Tibial nerve (tissue), 4 donors: ENCODE data around the gene CHST2. TPM values are rescaled to one million over a fixed set of nuclear protein-coding genes. Genes with fewer than 3 reads are reported as not detected.

Experiments used
- DNase-seq, 2 donors: peaks; one replicate each; pipeline ENCODE4 v3.0.0-alpha.2; 2019; ENCODE audit warnings: low spot score in 2 of 2
- H3K27ac ChIP-seq, 4 donors: fragments of 200-600 bp; sonication (generic) in 3 of 4; one replicate each; pipeline ENCODE4 v1.5.1; 2017 to 2019; ENCODE audit warnings: mild to moderate bottlenecking in 1 of 4
- H3K27me3 ChIP-seq, 2 donors: fragments of 200-600 bp; sonication (generic) in 1 of 2; one replicate each; pipeline versions ENCODE4 v1.5.1 to v1.6.0; 2017 to 2019
- H3K36me3 ChIP-seq, 3 donors: fragments of 200-600 bp; sonication (generic); one replicate each; pipeline ENCODE4 v1.5.1; 2018 to 2019
- H3K4me1 ChIP-seq, 4 donors: fragments of 200-600 bp; sonication (generic) in 3 of 4; one replicate each; pipeline ENCODE4 v1.5.1; 2017 to 2019
- H3K4me3 ChIP-seq, 4 donors: fragments of 200-600 bp; sonication (generic) in 3 of 4; one replicate each; pipeline ENCODE4 v1.5.1; 2017 to 2019; ENCODE audit warnings: mild to moderate bottlenecking in 1 of 4, moderate library complexity in 1 of 4
- H3K9me3 ChIP-seq, 4 donors: fragments of 200-600 bp; sonication (generic) in 3 of 4; one replicate each; pipeline ENCODE4 v1.5.1; 2017 to 2019
- CTCF ChIP-seq, 5 experiments: fragments of 200-600 bp in 3 of 5; fragments of 450-650 bp in 2 of 5; sonication (generic) in 3 of 5; IDR thresholded peaks; one replicate each; pipeline ENCODE4 v1.5.1; 2016 to 2019; ENCODE audit warnings: antibody characterized with exemption in 5 of 5, mild to moderate bottlenecking in 3 of 5, moderate library complexity in 2 of 5
- EP300 ChIP-seq, 2 donors: sonication (generic); formaldehyde crosslinking; IDR thresholded peaks; one replicate each; pipeline ENCODE4 v1.6.1; 2017; ENCODE audit warnings: antibody characterized with exemption in 2 of 2, mild to moderate bottlenecking in 1 of 2
- POLR2A ChIP-seq, 2 donors: fragments of 450-650 bp; IDR thresholded peaks; one replicate each; pipeline ENCODE4 v1.6.1; 2017; ENCODE audit warnings: antibody characterized with exemption in 2 of 2, mild to moderate bottlenecking in 2 of 2, moderate library complexity in 2 of 2
- WGBS, 2 donors: methylation state at CpG; one replicate each; pipeline ENCODE4 v1.1.5; 2018; 5-methylcytosine and 5-hydroxymethylcytosine counted together
- total RNA-seq, 4 donors: library from RNA; depleted of rRNA; stranded (reverse); fragments of >200 nt; gene quantifications; one replicate each; pipeline ENCODE4 v1.1.0, GENCODE V29; 2016

Gene CHST2
- total RNA-seq, 4 donors from 2014 or later, result 14.7 to 33.7 (median 18.8) TPM

- DNase-seq, result no peak
- Histone ChIP-seq H3K9me3 (no peaks in the 10 kb centered on the region), H3K36me3 (no peaks in the 10 kb centered on the region), H3K4me3 (no peak overlapping the region), H3K4me1 (no peaks in the 10 kb centered on the region), H3K27ac (no peak overlapping the region), H3K27me3 (no peaks in the 10 kb centered on the region)
- 73 to 82% methylated on average over 5 of the region's 5 CpGs for WGBS, 2 donors
- TF ChIP-seq POLR2A (IDR thresholded peaks at IDR 0.05) (no peak), EP300 (IDR thresholded peaks at IDR 0.05) (no peak), CTCF (IDR thresholded peaks at IDR 0.05) (no peak)
Measured at GRCh38 chr3:143080196-143080595, 39.4 kb upstream of the CHST2 start.

GRCh38 chr3:143081365-143081764 is 38.2 kb upstream of the CHST2 start:
- Histone ChIP-seq H3K27me3 (no peaks in the 10 kb centered on the region), H3K4me1 (no peaks in the 10 kb centered on the region), H3K4me3 (no peak overlapping the region), H3K27ac (no peak overlapping the region), H3K9me3 (no peaks in the 10 kb centered on the region), H3K36me3 (no peaks in the 10 kb centered on the region)
- no peak for TF ChIP-seq POLR2A (IDR thresholded peaks at IDR 0.05)
- TF ChIP-seq EP300 (IDR thresholded peaks at IDR 0.05), result no peak
- TF ChIP-seq CTCF (IDR thresholded peaks at IDR 0.05), result no peak
- 88 to 90% methylated on average over 1 of the region's 1 CpG for WGBS, 2 donors
- no peak for DNase-seq

GRCh38 chr3:143081844-143082778 is 37.5 kb upstream of the CHST2 start:
- no peaks in the 10 kb centered on the region for H3K27me3 ChIP-seq
- no peak overlapping the region for H3K4me3 ChIP-seq
- H3K4me1 ChIP-seq, result no peaks in the 10 kb centered on the region
- no peaks in the 10 kb centered on the region for H3K9me3 ChIP-seq
- whole genome bisulfite sequencing, 2 donors, result 80 to 84% methylated on average over 19 of the region's 19 CpGs
- no peaks in the 10 kb centered on the region for H3K36me3 ChIP-seq
- TF ChIP-seq CTCF (IDR thresholded peaks at IDR 0.05), result no peak
- no peak for TF ChIP-seq EP300 (IDR thresholded peaks at IDR 0.05)
- no peak for TF ChIP-seq POLR2A (IDR thresholded peaks at IDR 0.05)
- no peak for DNase-seq
- H3K27ac ChIP-seq, result no peak overlapping the region

GRCh38 chr3:143083781-143084180 is 35.8 kb upstream of the CHST2 start:
- H3K9me3 ChIP-seq, result no peaks in the 10 kb centered on the region
- H3K4me3 ChIP-seq, result no peak overlapping the region
- TF ChIP-seq POLR2A (IDR thresholded peaks at IDR 0.05), result no peak
- TF ChIP-seq EP300 (IDR thresholded peaks at IDR 0.05), result no peak
- TF ChIP-seq CTCF (IDR thresholded peaks at IDR 0.05), result no peak
- no peaks in the 10 kb centered on the region for H3K36me3 ChIP-seq
- no peak for DNase-seq
- no peaks in the 10 kb centered on the region for H3K27me3 ChIP-seq
- no peaks in the 10 kb centered on the region for H3K4me1 ChIP-seq
- 83 to 84% methylated on average over 3 of the region's 3 CpGs for WGBS, 2 donors
- H3K27ac ChIP-seq, result no peak overlapping the region
